ENCODE measurements around the gene DNAJB12.

DNA sequence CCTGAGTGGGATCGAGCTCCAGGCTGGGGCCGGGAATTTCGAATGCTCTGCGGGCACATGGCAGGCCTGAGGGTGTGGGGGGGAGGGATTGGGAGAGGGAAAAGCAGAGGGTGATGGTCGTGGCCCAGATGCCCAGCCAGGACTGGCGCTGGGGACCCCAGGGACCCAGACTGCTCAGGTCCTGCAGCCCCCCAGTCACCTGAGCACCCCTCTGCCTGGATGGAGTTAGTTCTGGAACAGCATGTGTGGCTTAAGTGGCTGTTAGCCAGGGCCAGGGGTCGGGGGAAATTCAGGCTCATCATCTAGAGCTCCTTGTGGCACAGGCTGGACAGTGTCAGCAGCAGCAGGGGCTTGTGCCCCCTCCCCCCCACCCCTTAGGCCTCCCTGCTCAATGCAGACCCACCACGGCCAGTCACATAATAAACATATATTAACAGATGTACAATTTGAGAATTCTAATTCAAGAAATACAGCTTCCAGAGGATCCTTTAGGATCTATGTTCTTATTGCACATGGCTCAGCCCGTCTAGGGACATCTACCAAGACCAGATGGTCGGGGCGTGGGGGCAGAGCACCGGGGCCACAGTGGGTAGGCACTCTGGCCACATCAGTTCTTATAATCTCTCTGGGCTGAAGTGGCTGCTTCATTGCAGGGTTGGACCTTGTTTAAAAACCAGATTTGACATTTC is 22.2 kb downstream of the DNAJB12 start:
- TF ChIP-seq TCF7L2 (IDR thresholded peaks at IDR 0.05; ENCODE audit: low read depth, low read length) = no peak
- TF ChIP-seq, protein P1, sequence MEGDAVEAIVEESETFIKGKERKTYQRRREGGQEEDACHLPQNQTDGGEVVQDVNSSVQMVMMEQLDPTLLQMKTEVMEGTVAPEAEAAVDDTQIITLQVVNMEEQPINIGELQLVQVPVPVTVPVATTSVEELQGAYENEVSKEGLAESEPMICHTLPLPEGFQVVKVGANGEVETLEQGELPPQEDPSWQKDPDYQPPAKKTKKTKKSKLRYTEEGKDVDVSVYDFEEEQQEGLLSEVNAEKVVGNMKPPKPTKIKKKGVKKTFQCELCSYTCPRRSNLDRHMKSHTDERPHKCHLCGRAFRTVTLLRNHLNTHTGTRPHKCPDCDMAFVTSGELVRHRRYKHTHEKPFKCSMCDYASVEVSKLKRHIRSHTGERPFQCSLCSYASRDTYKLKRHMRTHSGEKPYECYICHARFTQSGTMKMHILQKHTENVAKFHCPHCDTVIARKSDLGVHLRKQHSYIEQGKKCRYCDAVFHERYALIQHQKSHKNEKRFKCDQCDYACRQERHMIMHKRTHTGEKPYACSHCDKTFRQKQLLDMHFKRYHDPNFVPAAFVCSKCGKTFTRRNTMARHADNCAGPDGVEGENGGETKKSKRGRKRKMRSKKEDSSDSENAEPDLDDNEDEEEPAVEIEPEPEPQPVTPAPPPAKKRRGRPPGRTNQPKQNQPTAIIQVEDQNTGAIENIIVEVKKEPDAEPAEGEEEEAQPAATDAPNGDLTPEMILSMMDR (IDR thresholded peaks at IDR 0.05) = no peak
- TF ChIP-seq, protein P2, sequence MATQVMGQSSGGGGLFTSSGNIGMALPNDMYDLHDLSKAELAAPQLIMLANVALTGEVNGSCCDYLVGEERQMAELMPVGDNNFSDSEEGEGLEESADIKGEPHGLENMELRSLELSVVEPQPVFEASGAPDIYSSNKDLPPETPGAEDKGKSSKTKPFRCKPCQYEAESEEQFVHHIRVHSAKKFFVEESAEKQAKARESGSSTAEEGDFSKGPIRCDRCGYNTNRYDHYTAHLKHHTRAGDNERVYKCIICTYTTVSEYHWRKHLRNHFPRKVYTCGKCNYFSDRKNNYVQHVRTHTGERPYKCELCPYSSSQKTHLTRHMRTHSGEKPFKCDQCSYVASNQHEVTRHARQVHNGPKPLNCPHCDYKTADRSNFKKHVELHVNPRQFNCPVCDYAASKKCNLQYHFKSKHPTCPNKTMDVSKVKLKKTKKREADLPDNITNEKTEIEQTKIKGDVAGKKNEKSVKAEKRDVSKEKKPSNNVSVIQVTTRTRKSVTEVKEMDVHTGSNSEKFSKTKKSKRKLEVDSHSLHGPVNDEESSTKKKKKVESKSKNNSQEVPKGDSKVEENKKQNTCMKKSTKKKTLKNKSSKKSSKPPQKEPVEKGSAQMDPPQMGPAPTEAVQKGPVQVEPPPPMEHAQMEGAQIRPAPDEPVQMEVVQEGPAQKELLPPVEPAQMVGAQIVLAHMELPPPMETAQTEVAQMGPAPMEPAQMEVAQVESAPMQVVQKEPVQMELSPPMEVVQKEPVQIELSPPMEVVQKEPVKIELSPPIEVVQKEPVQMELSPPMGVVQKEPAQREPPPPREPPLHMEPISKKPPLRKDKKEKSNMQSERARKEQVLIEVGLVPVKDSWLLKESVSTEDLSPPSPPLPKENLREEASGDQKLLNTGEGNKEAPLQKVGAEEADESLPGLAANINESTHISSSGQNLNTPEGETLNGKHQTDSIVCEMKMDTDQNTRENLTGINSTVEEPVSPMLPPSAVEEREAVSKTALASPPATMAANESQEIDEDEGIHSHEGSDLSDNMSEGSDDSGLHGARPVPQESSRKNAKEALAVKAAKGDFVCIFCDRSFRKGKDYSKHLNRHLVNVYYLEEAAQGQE (IDR thresholded peaks at IDR 0.05; ENCODE audit: insufficient read depth in 1 of 2, low read depth in 2 of 2, low read length in 1 of 2) = no peak
- TF ChIP-seq POLR2AphosphoS5 (IDR thresholded peaks at IDR 0.05; ENCODE audit: low read depth, low read length) = no peak
